ENCODE data around the gene PRPH2. TPM values are rescaled to one million over a fixed set of nuclear protein-coding genes. Genes with fewer than 3 reads are reported as not detected.
"Not testable (repeated sequence)": the region's sequence is repeated elsewhere in the genome, so short reads cannot be mapped to it uniquely, and the experiment has no call there.

The PRPH2 gene
- total RNA-seq, 4 donors from 2014 or later: 0.59 to 11.4 (median 3.6) TPM

DNA sequence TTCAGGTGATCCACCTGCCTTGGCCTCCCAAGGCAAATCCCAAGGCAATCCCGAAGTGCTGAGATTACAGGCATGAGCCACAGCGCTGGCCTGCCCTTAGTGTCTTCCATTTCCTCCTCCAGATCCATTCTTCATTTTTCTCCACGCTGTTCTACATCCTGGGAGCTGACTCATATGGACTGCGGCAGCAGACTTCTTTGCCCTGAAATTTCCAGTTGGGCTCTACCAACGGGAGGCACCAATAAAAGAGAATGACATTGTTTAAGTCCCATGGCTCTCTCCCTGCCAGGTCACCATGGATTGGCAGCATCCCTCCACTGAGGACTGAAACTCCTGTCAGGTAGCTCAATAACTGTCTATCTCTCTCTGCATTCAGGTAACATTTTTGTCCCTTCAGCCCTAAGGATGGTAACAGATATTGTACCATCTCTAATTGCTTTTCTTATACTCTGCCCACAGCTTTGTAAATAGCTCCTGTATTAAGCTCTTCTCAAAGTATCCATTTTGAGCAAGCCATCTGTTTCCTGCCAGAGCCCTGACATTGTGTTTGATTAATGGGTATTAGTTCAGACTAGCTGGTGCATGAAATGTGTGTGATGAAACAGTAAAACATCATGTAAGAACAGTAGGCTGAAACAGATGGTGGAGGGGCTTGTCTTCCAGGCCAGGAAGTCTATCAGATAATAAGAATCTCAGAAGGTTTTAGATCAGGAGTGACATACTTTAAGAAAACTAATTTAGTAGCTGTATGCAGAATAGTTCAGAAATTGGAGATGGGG, 19.9 kb upstream of the PRPH2 start:
- 85 to 86% methylated on average over 5 of the region's 5 CpGs for WGBS, 2 donors
- Histone ChIP-seq H3K4me1 (peaks cover 14 to 15% of the 10 kb centered on the region in 2 donors), H3K4me3 (replicated peaks in 1 of 3) (no peak overlapping the region), H3K27ac (no peak overlapping the region), H3K27me3 (no peaks in the 10 kb centered on the region), H3K9me3 (no peaks in the 10 kb centered on the region), H3K36me3 (no peaks in the 10 kb centered on the region)
- TF ChIP-seq, protein P1, sequence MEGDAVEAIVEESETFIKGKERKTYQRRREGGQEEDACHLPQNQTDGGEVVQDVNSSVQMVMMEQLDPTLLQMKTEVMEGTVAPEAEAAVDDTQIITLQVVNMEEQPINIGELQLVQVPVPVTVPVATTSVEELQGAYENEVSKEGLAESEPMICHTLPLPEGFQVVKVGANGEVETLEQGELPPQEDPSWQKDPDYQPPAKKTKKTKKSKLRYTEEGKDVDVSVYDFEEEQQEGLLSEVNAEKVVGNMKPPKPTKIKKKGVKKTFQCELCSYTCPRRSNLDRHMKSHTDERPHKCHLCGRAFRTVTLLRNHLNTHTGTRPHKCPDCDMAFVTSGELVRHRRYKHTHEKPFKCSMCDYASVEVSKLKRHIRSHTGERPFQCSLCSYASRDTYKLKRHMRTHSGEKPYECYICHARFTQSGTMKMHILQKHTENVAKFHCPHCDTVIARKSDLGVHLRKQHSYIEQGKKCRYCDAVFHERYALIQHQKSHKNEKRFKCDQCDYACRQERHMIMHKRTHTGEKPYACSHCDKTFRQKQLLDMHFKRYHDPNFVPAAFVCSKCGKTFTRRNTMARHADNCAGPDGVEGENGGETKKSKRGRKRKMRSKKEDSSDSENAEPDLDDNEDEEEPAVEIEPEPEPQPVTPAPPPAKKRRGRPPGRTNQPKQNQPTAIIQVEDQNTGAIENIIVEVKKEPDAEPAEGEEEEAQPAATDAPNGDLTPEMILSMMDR (IDR thresholded peaks at IDR 0.05): no peak
- TF ChIP-seq POLR2A (IDR thresholded peaks at IDR 0.05): no peak
- DNase-seq: no peak
- intact Hi-C loops (cut with DNase I): no loop called here

DNA sequence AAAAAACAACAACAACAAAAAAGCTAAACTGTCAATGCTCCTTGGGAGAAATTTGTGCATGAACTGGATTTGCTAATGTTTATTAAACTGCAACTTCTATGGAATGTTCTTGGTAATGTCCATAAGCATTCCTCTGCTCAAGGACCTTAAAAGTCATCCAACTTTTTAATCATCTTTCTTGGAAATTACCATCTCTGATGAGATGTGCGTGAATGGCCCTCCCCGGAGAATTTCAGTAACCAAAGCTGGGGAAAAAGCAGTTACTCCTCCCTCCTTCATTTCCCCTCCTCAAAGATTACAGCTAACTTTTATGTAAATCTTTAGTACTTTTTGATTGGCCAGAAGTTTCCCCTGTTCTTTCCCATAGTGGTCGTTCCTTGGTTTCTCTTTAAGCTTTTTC, 18.3 kb upstream of the PRPH2 start:
- no peaks in the 10 kb centered on the region for H3K27me3 ChIP-seq
- 65 to 68% methylated on average over 3 of the region's 3 CpGs for WGBS, 2 donors
- no peak overlapping the region for H3K27ac ChIP-seq
- no peaks in the 10 kb centered on the region for H3K36me3 ChIP-seq
- peaks cover 14 to 15% of the 10 kb centered on the region in 2 donors for H3K4me1 ChIP-seq
- TF ChIP-seq POLR2A (IDR thresholded peaks at IDR 0.05): no peak
- intact Hi-C loops (cut with DNase I): no loop called here
- H3K4me3 ChIP-seq (replicated peaks in 1 of 3): no peak overlapping the region
- no peaks in the 10 kb centered on the region for H3K9me3 ChIP-seq
- DNase-seq: no peak

DNA sequence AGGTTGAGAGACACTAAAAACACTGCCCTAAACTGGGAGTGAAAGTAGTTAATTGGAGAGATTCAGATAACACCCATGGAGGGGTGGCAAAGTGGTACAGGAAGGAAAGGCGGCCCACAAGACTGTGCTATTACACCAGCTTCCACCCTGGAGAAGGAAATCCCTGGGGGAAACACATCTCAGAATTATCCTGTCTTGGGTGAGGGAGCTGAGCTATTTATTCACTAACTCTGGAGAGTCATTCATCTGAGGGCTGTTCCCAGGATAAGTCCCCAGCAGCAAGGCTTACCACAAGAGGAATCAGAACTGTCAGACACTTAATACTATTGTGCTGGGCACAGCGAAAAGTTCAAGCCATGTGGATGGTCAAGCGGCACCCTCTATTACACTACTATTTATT, 13.6 kb upstream of the PRPH2 start:
- H3K27ac ChIP-seq: no peak overlapping the region
- H3K4me3 ChIP-seq (replicated peaks in 1 of 3): no peak overlapping the region
- 81 to 89% methylated on average over 3 of the region's 3 CpGs for WGBS, 2 donors
- H3K9me3 ChIP-seq: no peaks in the 10 kb centered on the region
- no peak for DNase-seq
- peaks cover 5 to 9% of the 10 kb centered on the region in 2 donors for H3K4me1 ChIP-seq
- no peak for TF ChIP-seq POLR2A (IDR thresholded peaks at IDR 0.05)
- TF ChIP-seq, protein P1 (IDR thresholded peaks at IDR 0.05): no peak
- H3K27me3 ChIP-seq: no peaks in the 10 kb centered on the region
- H3K36me3 ChIP-seq: no peaks in the 10 kb centered on the region
- intact Hi-C loops (cut with DNase I): no loop called here

DNA sequence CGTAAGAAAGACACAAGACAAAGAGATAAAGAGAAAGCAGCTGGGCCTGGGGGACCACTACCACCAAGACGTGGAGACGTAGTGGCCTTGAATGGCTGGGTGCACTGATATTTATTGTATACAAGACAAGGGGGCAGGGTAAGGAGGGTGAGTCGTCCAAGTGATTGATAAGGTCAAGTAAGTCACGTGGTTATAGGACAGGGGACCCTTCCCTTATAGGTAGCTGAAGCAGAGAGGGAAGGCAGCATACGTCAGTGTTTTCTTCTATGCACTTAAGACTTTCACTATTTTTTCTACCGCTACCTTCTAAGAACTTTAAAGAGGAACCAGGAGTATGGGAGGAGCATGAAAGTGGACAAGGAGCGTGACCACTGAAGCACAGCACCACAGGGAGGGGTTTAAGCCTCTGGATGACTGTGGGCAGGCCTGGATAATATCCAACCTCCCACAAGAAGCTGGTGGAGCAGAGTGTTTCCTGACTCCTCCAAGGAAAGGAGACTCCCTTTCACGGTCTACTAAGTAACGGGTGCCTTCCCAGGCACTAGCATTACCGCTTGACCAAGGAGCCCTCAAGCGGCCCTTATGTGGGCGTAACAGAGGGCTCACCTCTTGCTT, 11.6 kb upstream of the PRPH2 start:
- not testable (repeated sequence) for H3K4me1 ChIP-seq; H3K27me3 ChIP-seq; H3K4me3 ChIP-seq (replicated peaks in 1 of 3); H3K36me3 ChIP-seq; H3K9me3 ChIP-seq
- WGBS, 2 donors: 28 to 40% methylated on average over 13 of the region's 13 CpGs
- H3K27ac ChIP-seq: peak overlapping the region; percentile 50 to 85 (median 56)
- intact Hi-C loops (cut with DNase I): loop anchor here (5.0 kb wide), 1 partner anchor 37 kb away; no protein-coding TSS in a partner anchor
- TF ChIP-seq POLR2A (IDR thresholded peaks at IDR 0.05): peak in 1 of 2 donors; percentile 68
- peak; percentile 90 to 93 for DNase-seq

DNA sequence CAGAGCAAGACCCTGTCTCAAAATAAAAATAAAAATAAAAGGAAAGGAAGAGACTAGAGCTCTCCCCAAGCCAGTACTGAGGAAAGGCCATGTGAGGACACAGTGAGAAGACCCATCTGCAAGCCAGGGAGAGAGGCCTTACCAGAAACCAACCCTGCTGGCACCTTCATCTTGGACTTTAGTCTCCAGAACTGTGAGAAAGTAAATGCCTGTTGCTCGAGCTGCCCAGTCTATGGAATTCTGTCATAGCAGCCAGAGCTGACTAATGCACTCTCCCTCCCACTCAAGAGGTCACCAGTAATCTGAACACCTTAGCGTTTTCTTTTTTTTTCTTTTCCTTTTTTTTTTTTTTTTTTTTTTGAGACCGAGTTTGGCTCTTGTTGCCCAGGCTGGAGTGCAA, 7.3 kb upstream of the PRPH2 start:
- no peak overlapping the region for H3K4me3 ChIP-seq (replicated peaks in 1 of 3)
- H3K9me3 ChIP-seq: no peaks in the 10 kb centered on the region
- peaks cover 8 to 15% of the 10 kb centered on the region in 2 donors for H3K4me1 ChIP-seq
- no peaks in the 10 kb centered on the region for H3K27me3 ChIP-seq
- intact Hi-C loops (cut with DNase I): loop anchor here (5.0 to 10.0 kb wide), 2 partner anchors 32 to 145 kb away; partner anchors contain the start of gene RPL7L1
- no peak for DNase-seq
- TF ChIP-seq, protein P1 (IDR thresholded peaks at IDR 0.05): no peak
- H3K27ac ChIP-seq: no peak overlapping the region
- 74 to 83% methylated on average over 3 of the region's 3 CpGs for WGBS, 2 donors
- no peaks in the 10 kb centered on the region for H3K36me3 ChIP-seq

DNA sequence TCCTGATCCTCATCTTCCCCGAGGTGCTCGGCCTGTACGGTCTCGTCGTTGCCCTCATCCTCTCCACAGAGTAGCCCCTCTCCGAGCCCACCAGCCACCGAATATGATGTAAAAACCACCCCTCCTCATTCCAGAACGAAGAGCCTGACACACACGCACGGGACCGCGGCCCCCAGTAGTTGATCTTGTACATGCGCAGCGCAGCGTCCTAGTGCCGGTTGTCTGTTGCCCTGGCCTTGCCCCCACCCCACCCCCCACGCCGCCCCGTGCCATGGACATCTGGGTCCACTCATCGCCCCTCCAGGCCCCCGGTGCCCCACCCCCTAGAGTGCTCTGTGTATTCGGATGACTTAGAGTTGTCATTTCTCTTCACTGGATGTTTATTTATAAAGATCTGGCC, 5.2 kb upstream of the PRPH2 start:
- peak in 1 of 2 donors; percentile 8 for DNase-seq
- intact Hi-C loops (cut with DNase I): loop anchor here (2.0 to 10.0 kb wide), 2 partner anchors 67 to 147 kb away; partner anchors contain the start of gene RPL7L1
- WGBS, 2 donors: 76 to 91% methylated on average over 15 to 22 of the region's 22 CpGs
- TF ChIP-seq, protein P1 (IDR thresholded peaks at IDR 0.05): no peak
- no peak for TF ChIP-seq POLR2A (IDR thresholded peaks at IDR 0.05)
- H3K36me3 ChIP-seq: no peaks in the 10 kb centered on the region
- no peak overlapping the region for H3K4me3 ChIP-seq (replicated peaks in 1 of 3)
- H3K9me3 ChIP-seq: no peaks in the 10 kb centered on the region
- H3K4me1 ChIP-seq: peaks cover 6 to 13% of the 10 kb centered on the region in 2 donors
- H3K27ac ChIP-seq: peak overlapping the region in 1 of 3 donors; percentile 73
- H3K27me3 ChIP-seq: no peaks in the 10 kb centered on the region

All from thyroid gland (tissue), 4 donors.